Ovary (tissue), 3 donors: ENCODE measurements around the gene MRPS18C.

Experiments
- CTCF ChIP-seq, 3 donors: fragments of 450-650 bp in 2 of 3; fragments of 200-600 bp in 1 of 3; IDR thresholded peaks; one replicate each; pipeline versions ENCODE4 v1.5.1 to v1.8.0; 2016 to 2022; ENCODE audit warnings: antibody characterized with exemption in 3 of 3, mild to moderate bottlenecking in 1 of 3
- EP300 ChIP-seq: sonication (generic); formaldehyde crosslinking; IDR thresholded peaks from one replicate; pipeline ENCODE4 v1.6.1; 2017; ENCODE audit warnings: antibody characterized with exemption
- POLR2A ChIP-seq: fragments of 450-650 bp; IDR thresholded peaks from one replicate; pipeline ENCODE4 v1.6.1; 2017; ENCODE audit warnings: antibody characterized with exemption, mild to moderate bottlenecking, moderate library complexity
- donor health status: DM: no; HTN: no; CAD: no.

- TF ChIP-seq CTCF (IDR thresholded peaks at IDR 0.05) (no peak), POLR2A (no peak), EP300 (no peak)
Measured at GRCh38 chr4:83473423-83473822, 17.6 kb downstream of the MRPS18C start.
